ENCODE measurements around the gene SLC15A2.

DNA sequence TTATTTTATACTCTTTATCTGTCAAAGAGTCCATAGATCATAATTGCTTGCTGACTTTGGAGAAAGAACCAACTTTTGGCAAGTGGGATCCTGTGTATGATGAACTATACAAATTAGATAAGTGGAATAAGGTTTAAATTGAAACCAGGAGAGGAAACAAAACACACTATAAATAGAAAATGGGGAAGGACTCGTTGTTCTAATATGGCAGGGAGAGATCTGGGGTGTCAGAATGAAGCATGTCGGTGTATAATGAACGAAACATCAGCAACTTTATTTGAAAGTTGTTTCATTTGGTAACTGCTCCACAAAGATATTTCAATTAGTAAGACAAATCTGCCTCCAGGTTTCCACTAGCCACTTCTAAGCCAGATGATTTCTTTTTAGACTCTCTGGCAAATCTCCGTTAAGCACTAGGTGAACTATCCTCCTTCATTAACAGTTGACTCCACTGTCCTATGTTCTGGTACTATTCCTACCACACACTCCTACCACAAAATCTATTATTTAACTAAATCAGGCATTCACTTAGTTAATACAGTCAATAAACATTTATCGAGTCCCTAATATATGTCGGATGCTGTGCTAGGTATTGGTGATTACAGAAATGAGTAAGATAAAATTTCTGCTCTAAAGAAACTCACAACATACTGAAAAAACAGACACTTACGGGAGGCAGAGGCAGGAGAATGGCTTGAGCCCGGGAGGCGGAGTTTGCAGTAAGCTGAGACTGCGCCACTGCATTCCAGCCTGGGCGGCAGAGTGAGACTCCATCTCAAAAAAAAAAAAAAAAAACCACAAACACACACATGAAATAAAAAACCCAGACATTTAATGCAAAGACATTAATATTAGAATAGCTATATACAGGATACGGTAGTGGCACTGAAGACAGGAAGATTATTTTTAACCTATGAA, 20.1 kb downstream of the SLC15A2 start:
- TF ChIP-seq, protein P1, sequence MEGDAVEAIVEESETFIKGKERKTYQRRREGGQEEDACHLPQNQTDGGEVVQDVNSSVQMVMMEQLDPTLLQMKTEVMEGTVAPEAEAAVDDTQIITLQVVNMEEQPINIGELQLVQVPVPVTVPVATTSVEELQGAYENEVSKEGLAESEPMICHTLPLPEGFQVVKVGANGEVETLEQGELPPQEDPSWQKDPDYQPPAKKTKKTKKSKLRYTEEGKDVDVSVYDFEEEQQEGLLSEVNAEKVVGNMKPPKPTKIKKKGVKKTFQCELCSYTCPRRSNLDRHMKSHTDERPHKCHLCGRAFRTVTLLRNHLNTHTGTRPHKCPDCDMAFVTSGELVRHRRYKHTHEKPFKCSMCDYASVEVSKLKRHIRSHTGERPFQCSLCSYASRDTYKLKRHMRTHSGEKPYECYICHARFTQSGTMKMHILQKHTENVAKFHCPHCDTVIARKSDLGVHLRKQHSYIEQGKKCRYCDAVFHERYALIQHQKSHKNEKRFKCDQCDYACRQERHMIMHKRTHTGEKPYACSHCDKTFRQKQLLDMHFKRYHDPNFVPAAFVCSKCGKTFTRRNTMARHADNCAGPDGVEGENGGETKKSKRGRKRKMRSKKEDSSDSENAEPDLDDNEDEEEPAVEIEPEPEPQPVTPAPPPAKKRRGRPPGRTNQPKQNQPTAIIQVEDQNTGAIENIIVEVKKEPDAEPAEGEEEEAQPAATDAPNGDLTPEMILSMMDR (IDR thresholded peaks at IDR 0.05): no peak
- no peak for TF ChIP-seq POLR2A (IDR thresholded peaks at IDR 0.05)
